Right atrium auricular region (tissue), 2 donors: ENCODE results near the gene MCF2L. TPM values are rescaled to one million over a fixed set of nuclear protein-coding genes. Genes with fewer than 3 reads are reported as not detected.
A peak's percentile ranks its signal among the peaks of the same experiment; 100 is the strongest.

Experiments used
- DNase-seq: peaks from one replicate; pipeline ENCODE4 v3.0.0-alpha.2; 2019; ENCODE audit warnings: low spot score
- H3K27ac ChIP-seq, 2 donors: fragments of 200-600 bp; sonication (generic); 1 replicate in 1 of 2; 2 replicates in 1 of 2; pipeline ENCODE4 v1.5.1; 2016 to 2019
- H3K27me3 ChIP-seq, 2 donors: fragments of 200-600 bp; sonication (generic); one replicate each; pipeline versions ENCODE4 v1.5.1 to v1.6.0; 2017 to 2019
- H3K36me3 ChIP-seq: fragments of 200-600 bp; sonication (generic); one replicate; pipeline ENCODE4 v1.5.1; 2016
- H3K4me1 ChIP-seq, 2 donors: fragments of 200-600 bp; sonication (generic); one replicate each; pipeline versions ENCODE4 v1.5.1 to v1.6.0; 2017 to 2019
- H3K4me3 ChIP-seq, 2 donors: fragments of 200-600 bp; sonication (generic); 1 replicate in 1 of 2; 2 replicates in 1 of 2; pipeline ENCODE4 v1.5.1; 2017 to 2019; ENCODE audit warnings: mild to moderate bottlenecking in 1 of 2, moderate library complexity in 1 of 2
- H3K9me3 ChIP-seq, 2 donors: fragments of 200-600 bp; sonication (generic); one replicate each; pipeline ENCODE4 v1.5.1; 2019
- CTCF ChIP-seq, 2 donors: fragments of 200-600 bp; sonication (generic); IDR thresholded peaks; one replicate each; pipeline ENCODE4 v1.5.1; 2019; ENCODE audit warnings: antibody characterized with exemption in 2 of 2
- total RNA-seq, 2 donors: library from RNA; depleted of rRNA; stranded (reverse); fragments of >200 nt; gene quantifications; one replicate each; pipeline ENCODE4 v1.1.0, GENCODE V29; 2016

The MCF2L gene
- total RNA-seq, 2 donors from 2014 or later, result 17.1 to 21.6 TPM

GRCh38 chr13:113022391-113022744 lies 53.4 kb downstream of the MCF2L start:
- no peak for TF ChIP-seq CTCF (IDR thresholded peaks at IDR 0.05)
- DNase-seq, result no peak
- Histone ChIP-seq H3K4me1 (peaks cover 0 to 19% of the 10 kb centered on the region in 2 donors), H3K4me3 (no peak overlapping the region), H3K9me3 (no peaks in the 10 kb centered on the region), H3K27ac (peak overlapping the region; percentile 44 to 67), H3K36me3 (no peaks in the 10 kb centered on the region), H3K27me3 (no peaks in the 10 kb centered on the region)

DNA sequence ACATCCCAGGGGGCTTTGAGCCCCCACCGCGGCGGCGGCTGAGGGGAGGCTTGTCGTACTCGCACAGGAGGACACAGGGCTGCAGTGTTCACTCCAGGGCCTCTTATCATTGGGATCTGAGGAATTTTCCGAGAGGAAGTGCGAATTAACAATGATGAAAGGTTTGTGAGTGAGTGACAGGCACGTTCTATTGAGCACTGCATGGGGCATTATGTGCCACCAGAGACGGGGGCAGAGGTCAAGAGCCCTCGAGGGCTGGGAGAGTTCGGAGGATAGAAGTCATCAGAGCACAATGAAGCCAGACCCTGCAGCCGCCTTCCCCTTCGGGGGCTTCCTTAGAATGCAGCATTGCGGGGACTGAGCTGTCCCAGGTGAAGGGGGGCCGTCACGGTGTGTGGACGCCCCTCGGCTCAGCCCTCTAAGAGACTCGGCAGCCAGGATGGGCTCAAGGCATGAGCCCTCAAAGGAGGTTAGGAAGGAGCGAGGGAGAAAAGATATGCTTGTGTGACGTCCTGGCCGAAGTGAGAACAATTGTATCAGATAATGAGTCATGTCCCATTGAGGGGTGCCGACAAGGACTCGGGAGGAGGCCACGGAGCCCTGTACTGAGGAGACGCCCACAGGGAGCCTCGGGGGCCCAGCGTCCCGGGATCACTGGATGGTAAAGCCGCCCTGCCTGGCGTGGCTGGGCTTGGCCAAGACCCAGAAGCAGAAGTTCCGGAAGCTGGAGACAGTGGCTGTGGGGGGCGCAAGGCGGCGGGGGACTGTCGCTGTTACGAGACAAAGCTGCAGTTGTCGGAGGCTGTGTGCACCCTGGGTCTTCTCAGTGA lies 53.9 kb downstream of the MCF2L start:
- Histone ChIP-seq H3K36me3 (no peaks in the 10 kb centered on the region), H3K9me3 (no peaks in the 10 kb centered on the region), H3K4me3 (no peak overlapping the region), H3K27me3 (no peaks in the 10 kb centered on the region), H3K27ac (peak overlapping the region; percentile 44 to 67), H3K4me1 (peaks cover 0 to 19% of the 10 kb centered on the region in 2 donors)
- TF ChIP-seq CTCF (IDR thresholded peaks at IDR 0.05), result no peak
- peak; percentile 69 for DNase-seq

DNA sequence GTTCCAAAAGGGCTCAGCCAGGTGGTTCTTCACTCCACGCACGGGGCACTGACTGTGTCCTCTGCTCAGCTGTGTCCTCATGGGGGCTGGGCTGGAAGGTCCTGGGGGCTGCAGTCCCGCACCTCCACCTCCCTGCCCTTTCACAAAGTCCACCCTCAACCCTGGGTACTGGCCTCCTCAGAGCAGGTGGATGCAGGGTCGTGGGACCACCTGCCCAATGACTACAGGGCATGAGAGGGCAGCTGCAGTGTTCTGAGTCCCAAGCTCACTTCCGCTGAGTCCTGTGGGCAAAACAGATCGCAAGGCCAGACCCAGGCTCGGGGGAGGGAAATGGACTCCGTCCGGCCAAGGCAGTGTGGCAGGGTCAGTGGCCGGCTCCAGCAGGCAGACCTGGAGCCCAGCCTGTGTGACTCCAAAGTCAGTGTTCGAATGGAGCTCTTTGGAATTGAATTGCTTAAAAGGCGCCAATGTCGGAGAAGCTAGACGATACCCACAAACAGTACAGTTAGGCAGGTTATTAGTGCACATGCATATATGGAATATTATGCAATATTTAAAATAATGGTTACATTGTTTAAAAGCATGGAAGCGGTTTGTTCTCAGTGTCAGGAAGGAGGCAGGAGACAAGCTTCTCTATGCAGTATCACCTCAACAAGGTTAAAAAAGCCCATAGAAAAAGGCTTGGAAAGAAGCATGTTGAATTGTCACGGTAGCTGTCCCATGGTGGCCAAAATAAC lies 54.8 kb downstream of the MCF2L start:
- no peaks in the 10 kb centered on the region for H3K27me3 ChIP-seq
- peaks cover 0 to 19% of the 10 kb centered on the region in 2 donors for H3K4me1 ChIP-seq
- H3K36me3 ChIP-seq, result no peaks in the 10 kb centered on the region
- peak overlapping the region in 1 of 2 donors; percentile 41 for H3K27ac ChIP-seq
- H3K9me3 ChIP-seq, result no peaks in the 10 kb centered on the region
- DNase-seq, result no peak
- TF ChIP-seq CTCF (IDR thresholded peaks at IDR 0.05), result no peak
- no peak overlapping the region for H3K4me3 ChIP-seq

DNA sequence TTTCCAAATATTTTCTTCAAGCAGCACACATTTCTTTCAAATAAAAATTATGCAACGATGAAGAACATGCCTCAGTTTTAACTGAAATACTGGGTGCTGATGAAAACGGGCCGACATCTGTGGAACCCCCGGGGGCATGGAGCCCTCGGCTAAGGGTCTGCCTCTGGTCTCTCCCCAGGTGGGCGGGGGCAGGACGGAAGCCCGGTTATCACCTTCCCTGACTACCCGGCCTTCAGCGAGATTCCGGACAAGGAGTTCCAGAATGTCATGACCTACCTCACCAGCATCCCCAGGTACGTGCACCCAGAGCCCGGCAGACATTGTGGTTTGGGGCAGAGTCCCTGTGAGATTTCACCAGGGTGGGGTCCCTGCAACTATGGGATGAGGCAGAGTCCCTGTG lies 55.5 kb downstream of the MCF2L start:
- Histone ChIP-seq H3K4me1 (peaks cover 0 to 19% of the 10 kb centered on the region in 2 donors), H3K27me3 (no peaks in the 10 kb centered on the region), H3K9me3 (no peaks in the 10 kb centered on the region), H3K27ac (no peak overlapping the region), H3K36me3 (no peaks in the 10 kb centered on the region), H3K4me3 (no peak overlapping the region)
- DNase-seq, result no peak
- TF ChIP-seq CTCF (IDR thresholded peaks at IDR 0.05), result no peak

GRCh38 chr13:113026391-113026910 lies 57.4 kb downstream of the MCF2L start:
- no peaks in the 10 kb centered on the region for H3K36me3 ChIP-seq
- no peak for TF ChIP-seq CTCF (IDR thresholded peaks at IDR 0.05)
- no peaks in the 10 kb centered on the region for H3K27me3 ChIP-seq
- no peak for DNase-seq
- H3K4me3 ChIP-seq, result no peak overlapping the region
- no peaks in the 10 kb centered on the region for H3K9me3 ChIP-seq
- H3K4me1 ChIP-seq, result peaks cover 0 to 19% of the 10 kb centered on the region in 2 donors
- H3K27ac ChIP-seq, result no peak overlapping the region
